ENCODE data around the gene DCXR. TPM values are rescaled to one million over a fixed set of nuclear protein-coding genes. Genes with fewer than 3 reads are reported as not detected.

DCXR gene
- total and polyA plus RNA-seq, 2 of the 4 experiments (the other 2 are of a cell fraction) = 36.6 to 139 TPM

DNA sequence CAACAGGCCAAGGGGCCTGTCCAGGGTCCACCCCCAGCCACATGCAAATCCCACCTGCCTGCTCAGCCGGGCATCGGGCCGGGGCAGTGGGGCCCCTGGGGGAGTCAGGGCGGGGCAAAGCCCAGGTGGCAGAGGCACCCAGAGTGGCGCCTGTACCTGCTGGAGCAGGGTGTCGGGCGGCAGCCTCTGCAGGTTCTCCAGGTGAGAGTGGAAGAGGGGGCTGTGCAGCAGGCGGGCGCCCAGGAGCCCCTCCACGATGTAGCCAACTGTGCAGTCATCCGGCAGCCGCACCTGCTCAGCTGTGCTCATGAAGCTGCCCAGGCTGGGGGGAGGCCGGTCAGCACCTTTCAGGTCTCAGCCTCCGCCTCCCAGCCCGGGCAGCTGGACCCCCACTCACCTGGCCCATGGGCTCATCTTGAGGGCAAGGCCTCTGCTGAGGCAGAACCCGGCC lies 12.0 kb upstream of the DCXR start:
- H3K4me2 ChIP-seq (ENCODE audit: low read depth, low read length) = no peak overlapping the region
- H2AK5ac ChIP-seq (ENCODE audit: low read depth, low read length) = no peak overlapping the region
- H2BK20ac ChIP-seq (ENCODE audit: low read depth, low read length) = no peak overlapping the region
- H4K20me1 ChIP-seq (ENCODE audit: insufficient read depth, low read length) = peaks cover 7% of the 10 kb centered on the region
- no peak overlapping the region for H2AFZ ChIP-seq (replicated peaks; ENCODE audit: low read length, poor library complexity)
- ATAC-seq (ENCODE audit: low read depth) (no peak), DNase-seq (no peak)
- peaks cover 7% of the 10 kb centered on the region for H3K9me1 ChIP-seq (ENCODE audit: insufficient read depth, low read length)
- H4K91ac ChIP-seq (ENCODE audit: insufficient read depth, low read depth, low read length) = no peak overlapping the region
- H3K27me3 ChIP-seq (ENCODE audit: control insufficient read depth, insufficient read depth, low read length) = no peaks in the 10 kb centered on the region
- no peak overlapping the region for H2BK120ac ChIP-seq (ENCODE audit: low read depth, low read length)
- peaks cover 10 to 37% of the 10 kb centered on the region in 2 experiments for H3K79me1 ChIP-seq (ENCODE audit: low read depth in 1 of 2, low read length in 2 of 2)
- H3K56ac ChIP-seq (ENCODE audit: extremely low read depth, insufficient read depth, low read length) = no peak overlapping the region
- in situ Hi-C loops (cut with MboI; ENCODE audit: low sequenced_read_pairs) = no loop called here
- no peak overlapping the region for H3K14ac ChIP-seq (replicated peaks; ENCODE audit: low read depth, low read length)
- 100% methylated on average over 3 of the region's 16 CpGs; no CpG with 5 or more reads in 1 of the 2 experiments for WGBS, 2 experiments (ENCODE audit: extremely low coverage in 2 of 2, insufficient read length in 1 of 2)
- no peak overlapping the region for H4K5ac ChIP-seq (ENCODE audit: low read depth, low read length)
- TF ChIP-seq RCOR1 (IDR thresholded peaks at IDR 0.05; ENCODE audit: insufficient replicate concordance, low read length) (no peak), CHD1 (IDR thresholded peaks at IDR 0.05; ENCODE audit: low read depth, low read length) (no peak), RFX5 (IDR thresholded peaks at IDR 0.05; ENCODE audit: low read depth, low read length) (no peak), RAD21 (IDR thresholded peaks at IDR 0.05; ENCODE audit: low read length) (no peak), CEBPB (IDR thresholded peaks at IDR 0.05; ENCODE audit: low read depth, low read length) (no peak), BHLHE40 (IDR thresholded peaks at IDR 0.05; ENCODE audit: low read depth, low read length) (no peak), POLR2A (IDR thresholded peaks at IDR 0.05; ENCODE audit: low read depth, low read length) (no peak)
- TF ChIP-seq, protein P1, sequence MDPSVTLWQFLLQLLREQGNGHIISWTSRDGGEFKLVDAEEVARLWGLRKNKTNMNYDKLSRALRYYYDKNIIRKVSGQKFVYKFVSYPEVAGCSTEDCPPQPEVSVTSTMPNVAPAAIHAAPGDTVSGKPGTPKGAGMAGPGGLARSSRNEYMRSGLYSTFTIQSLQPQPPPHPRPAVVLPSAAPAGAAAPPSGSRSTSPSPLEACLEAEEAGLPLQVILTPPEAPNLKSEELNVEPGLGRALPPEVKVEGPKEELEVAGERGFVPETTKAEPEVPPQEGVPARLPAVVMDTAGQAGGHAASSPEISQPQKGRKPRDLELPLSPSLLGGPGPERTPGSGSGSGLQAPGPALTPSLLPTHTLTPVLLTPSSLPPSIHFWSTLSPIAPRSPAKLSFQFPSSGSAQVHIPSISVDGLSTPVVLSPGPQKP (IDR thresholded peaks at IDR 0.05; ENCODE audit: borderline replicate concordance, low read depth, low read length) = no peak
- TF ChIP-seq, protein P2, sequence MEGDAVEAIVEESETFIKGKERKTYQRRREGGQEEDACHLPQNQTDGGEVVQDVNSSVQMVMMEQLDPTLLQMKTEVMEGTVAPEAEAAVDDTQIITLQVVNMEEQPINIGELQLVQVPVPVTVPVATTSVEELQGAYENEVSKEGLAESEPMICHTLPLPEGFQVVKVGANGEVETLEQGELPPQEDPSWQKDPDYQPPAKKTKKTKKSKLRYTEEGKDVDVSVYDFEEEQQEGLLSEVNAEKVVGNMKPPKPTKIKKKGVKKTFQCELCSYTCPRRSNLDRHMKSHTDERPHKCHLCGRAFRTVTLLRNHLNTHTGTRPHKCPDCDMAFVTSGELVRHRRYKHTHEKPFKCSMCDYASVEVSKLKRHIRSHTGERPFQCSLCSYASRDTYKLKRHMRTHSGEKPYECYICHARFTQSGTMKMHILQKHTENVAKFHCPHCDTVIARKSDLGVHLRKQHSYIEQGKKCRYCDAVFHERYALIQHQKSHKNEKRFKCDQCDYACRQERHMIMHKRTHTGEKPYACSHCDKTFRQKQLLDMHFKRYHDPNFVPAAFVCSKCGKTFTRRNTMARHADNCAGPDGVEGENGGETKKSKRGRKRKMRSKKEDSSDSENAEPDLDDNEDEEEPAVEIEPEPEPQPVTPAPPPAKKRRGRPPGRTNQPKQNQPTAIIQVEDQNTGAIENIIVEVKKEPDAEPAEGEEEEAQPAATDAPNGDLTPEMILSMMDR (conservative IDR thresholded peaks at IDR 0.05; ENCODE audit: low read depth, low read length) = no peak
- TF ChIP-seq, protein P3, sequence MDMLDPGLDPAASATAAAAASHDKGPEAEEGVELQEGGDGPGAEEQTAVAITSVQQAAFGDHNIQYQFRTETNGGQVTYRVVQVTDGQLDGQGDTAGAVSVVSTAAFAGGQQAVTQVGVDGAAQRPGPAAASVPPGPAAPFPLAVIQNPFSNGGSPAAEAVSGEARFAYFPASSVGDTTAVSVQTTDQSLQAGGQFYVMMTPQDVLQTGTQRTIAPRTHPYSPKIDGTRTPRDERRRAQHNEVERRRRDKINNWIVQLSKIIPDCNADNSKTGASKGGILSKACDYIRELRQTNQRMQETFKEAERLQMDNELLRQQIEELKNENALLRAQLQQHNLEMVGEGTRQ (IDR thresholded peaks at IDR 0.05; ENCODE audit: low read depth, low read length) = no peak
- H3K23ac ChIP-seq (ENCODE audit: low read depth, low read length) = no peak overlapping the region
- ChIA-PET POLR2A (ENCODE audit: unreplicated experiment) (no interaction called here), CTCF (no interaction called here)
- dilution Hi-C loops (cut with HindIII; ENCODE audit: low sequenced_read_pairs, unreplicated experiment) = no loop called here
- H3K36me3 ChIP-seq (ENCODE audit: control insufficient read depth, insufficient read depth, low read length) = peaks cover 39% of the 10 kb centered on the region
- no peak overlapping the region for H2BK5ac ChIP-seq (ENCODE audit: low read depth, low read length, poor library complexity, severe bottlenecking)
- H2AK9ac ChIP-seq (replicated peaks; ENCODE audit: low read depth, low read length, poor library complexity) = no peak overlapping the region
- H3K9me3 ChIP-seq (ENCODE audit: control insufficient read depth, insufficient read depth, low read length) = no peaks in the 10 kb centered on the region
- no peak overlapping the region for H3K27ac ChIP-seq (ENCODE audit: insufficient read depth, low read length)
- H3K4me1 ChIP-seq (ENCODE audit: control insufficient read depth, insufficient read depth, low read length) = peaks cover 18% of the 10 kb centered on the region
- H3K9ac ChIP-seq (ENCODE audit: low read depth, low read length) = no peak overlapping the region
- no TSS peak for BruUV-seq (replicated peaks)
- no peak overlapping the region for H3K4ac ChIP-seq (ENCODE audit: low read depth, low read length)
- no peak overlapping the region for H2BK15ac ChIP-seq (ENCODE audit: low read depth, low read length)
- H4K8ac ChIP-seq (ENCODE audit: low read depth in 2 of 2, low read length in 2 of 2) = no peak overlapping the region
- intact Hi-C loops (cut with micrococcal nuclease) = no loop called here
- H3K18ac ChIP-seq (ENCODE audit: low read depth, low read length) = no peak overlapping the region
- no peak overlapping the region for H3K4me3 ChIP-seq (ENCODE audit: insufficient read depth, low read depth, low read length)

Data from IMR-90 (cell line).